AG09319 (cell line): Measurements from ENCODE around the gene EVI5.

Experiments used
- DNase-seq: peaks from one replicate; pipeline ENCODE4 v3.0.0-alpha.2; 2010; ENCODE audit warnings: low read depth; ENCODE audit errors: extremely low read depth
- CTCF ChIP-seq: IDR thresholded peaks from 2 replicates; pipeline ENCODE4 v1.5.1; 2011; ENCODE audit warnings: low read depth, mild to moderate bottlenecking, inconsistent platforms, low read length, moderate library complexity

Gene EVI5

GRCh38 chr1:92808381-92808780, 23.5 kb upstream of the EVI5 start:
- no peak for DNase-seq

DNA sequence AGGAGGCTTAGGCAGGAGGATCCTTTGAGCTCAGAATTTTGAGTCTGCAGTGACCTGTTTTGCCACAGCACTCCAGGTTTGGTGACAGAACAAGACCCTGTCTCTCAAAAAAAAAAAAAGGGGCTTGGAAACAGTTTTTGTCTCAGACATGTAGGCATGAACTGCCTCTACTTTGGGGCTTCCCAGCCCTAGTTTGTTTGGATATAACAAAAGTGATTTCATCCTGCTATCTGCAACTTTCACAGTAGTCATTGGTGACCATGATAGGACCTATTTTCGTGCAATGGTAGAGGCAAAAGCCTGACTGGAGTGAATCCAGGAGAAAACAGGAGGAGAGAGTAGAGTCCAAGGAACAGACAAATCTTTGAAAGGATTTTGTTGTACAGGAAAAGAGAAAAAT, 20.3 kb upstream of the EVI5 start:
- DNase-seq: no peak
- TF ChIP-seq CTCF: no peak

More at GRCh38 chr1:92808381-92808780, 23.5 kb upstream of the EVI5 start:
- TF ChIP-seq CTCF: no peak

GRCh38 chr1:92804721-92805201, 19.9 kb upstream of the EVI5 start:
- peak; percentile 83 for DNase-seq
- no peak for TF ChIP-seq CTCF

- DNase-seq: no peak
- no peak for TF ChIP-seq CTCF
Observed at GRCh38 chr1:92803140-92803887, 18.4 kb upstream of the EVI5 start.

- DNase-seq: no peak
- no peak for TF ChIP-seq CTCF
Observed at GRCh38 chr1:92797961-92798360, 13.1 kb upstream of the EVI5 start.

DNA sequence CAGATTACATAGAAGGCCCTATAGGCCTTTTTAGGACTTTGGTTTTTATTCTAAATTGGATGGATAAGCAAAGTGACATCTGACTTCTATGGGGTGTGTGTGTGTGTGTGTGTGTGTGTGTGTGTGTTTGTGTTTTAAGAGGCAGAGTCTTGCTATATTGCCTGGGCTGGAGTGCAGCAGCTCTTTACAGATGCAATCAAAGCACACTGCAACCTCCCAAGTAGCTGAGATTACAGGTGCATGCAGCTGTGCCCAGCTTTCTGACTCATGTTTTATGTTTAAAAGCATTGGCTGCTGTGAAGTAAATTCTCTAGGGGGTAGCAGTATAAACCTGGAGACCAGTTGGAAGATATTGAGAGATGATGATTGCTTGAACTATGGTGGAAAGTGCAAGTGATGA, 12.4 kb upstream of the EVI5 start:
- no peak for TF ChIP-seq CTCF
- DNase-seq: no peak

GRCh38 chr1:92795166-92795565, 10.3 kb upstream of the EVI5 start:
- TF ChIP-seq CTCF: no peak
- peak; percentile 39 for DNase-seq
